Activated T-helper 2 cell treated with anti-CD3 and anti-CD28 coated beads, Interferon-gamma antibody, Interleukin-2, Interleukin-4, amounts not matched to agents 10 μg/mL and 5 μg/mL and 100 μg/mL, durations not matched to agents 14 hours and 24 hours and 36 hours (primary cell): ENCODE measurements around the gene CGB7. TPM values are rescaled to one million over a fixed set of nuclear protein-coding genes. Genes with fewer than 3 reads are reported as not detected.
"Not testable (repeated sequence)": the region's sequence is repeated elsewhere in the genome, so short reads cannot be mapped to it uniquely, and the experiment has no call there.

Experiments
- DNase-seq: peaks from one replicate; pipeline ENCODE4 v3.0.0; 2021; ENCODE audit warnings: low spot score
- H3K27ac Mint-ChIP-seq: one replicate; pipeline ENCODE4 v1.8.0; 2021; ENCODE audit warnings: mixed read lengths
- H3K27me3 Mint-ChIP-seq: one replicate; pipeline ENCODE4 v1.8.0; 2021; ENCODE audit warnings: low read depth, mixed read lengths
- H3K36me3 Mint-ChIP-seq: one replicate; pipeline ENCODE4 v1.8.0; 2021; ENCODE audit warnings: low read depth, mixed read lengths
- H3K4me1 Mint-ChIP-seq: one replicate; pipeline ENCODE4 v1.8.0; 2021; ENCODE audit warnings: low read depth, mixed read lengths
- H3K4me3 Mint-ChIP-seq: one replicate; pipeline ENCODE4 v1.8.0; 2021; ENCODE audit warnings: low read depth, mild to moderate bottlenecking, moderate library complexity, mixed read lengths
- H3K9me3 Mint-ChIP-seq: one replicate; pipeline ENCODE4 v1.8.0; 2021; ENCODE audit warnings: mixed read lengths
- intact Hi-C: fragments of 100-400 bp; cut with micrococcal nuclease; formaldehyde crosslinking; loops from one replicate; pipeline ENCODE4 v1.15.1; 2023
- total RNA-seq: library from RNA; stranded (reverse); gene quantifications from 2 replicates; pipeline ENCODE4 v1.2.3, GENCODE V29; 2022

The CGB7 gene
- total RNA-seq, 1 donor from 2014 or later, result not detected

- H3K9me3 Mint-ChIP-seq, DNase-seq, H3K4me3 Mint-ChIP-seq, H3K36me3 Mint-ChIP-seq, H3K4me1 Mint-ChIP-seq, intact Hi-C loops, H3K27me3 Mint-ChIP-seq, H3K27ac Mint-ChIP-seq: not testable (repeated sequence)
Observed at GRCh38 chr19:49043548-49043947, 14.0 kb downstream of the CGB7 start, which contains the start of gene CGB5. TSS of gene CGB5 (plus strand) at chr19:49043848. CDS start at chr19:49044210, 362 bp downstream.

GRCh38 chr19:49042666-49043065 is 14.9 kb downstream of the CGB7 start:
- H3K9me3 Mint-ChIP-seq, H3K36me3 Mint-ChIP-seq: not testable (repeated sequence)

GRCh38 chr19:49042177-49042576 is 15.4 kb downstream of the CGB7 start:
- Mint-ChIP-seq H3K27me3 (no peaks in the 10 kb centered on the region), H3K36me3 (no peaks in the 10 kb centered on the region), H3K4me1 (no peaks in the 10 kb centered on the region), H3K4me3 (no peak overlapping the region), H3K9me3 (no peaks in the 10 kb centered on the region), H3K27ac (no peak overlapping the region)
- no peak for DNase-seq
- intact Hi-C loops, result no loop called here

More at GRCh38 chr19:49042666-49043065, 14.9 kb downstream of the CGB7 start:
- DNase-seq, H3K27ac Mint-ChIP-seq, H3K4me3 Mint-ChIP-seq, H3K4me1 Mint-ChIP-seq, intact Hi-C loops, H3K27me3 Mint-ChIP-seq: not testable (repeated sequence)

- H3K9me3 Mint-ChIP-seq, H3K27ac Mint-ChIP-seq, H3K27me3 Mint-ChIP-seq, H3K36me3 Mint-ChIP-seq, DNase-seq, H3K4me3 Mint-ChIP-seq, H3K4me1 Mint-ChIP-seq, intact Hi-C loops: not testable (repeated sequence)
Observed at GRCh38 chr19:49039736-49040135, 17.8 kb downstream of the CGB7 start.

- DNase-seq, H3K27ac Mint-ChIP-seq, H3K4me3 Mint-ChIP-seq, H3K36me3 Mint-ChIP-seq, H3K27me3 Mint-ChIP-seq, H3K9me3 Mint-ChIP-seq, H3K4me1 Mint-ChIP-seq, intact Hi-C loops: not testable (repeated sequence)
Observed at GRCh38 chr19:49038557-49039276, 18.8 kb downstream of the CGB7 start.

- H3K27me3 Mint-ChIP-seq, result not testable (repeated sequence)
Observed at GRCh38 chr19:49038111-49038510, 19.4 kb downstream of the CGB7 start.

GRCh38 chr19:49036815-49037214 is 20.7 kb downstream of the CGB7 start, which contains the start of gene CGB1:
TSS of gene CGB1 (minus strand) at chr19:49036895. CDS start at chr19:49036711, 184 bp downstream.
- H3K4me1 Mint-ChIP-seq, H3K36me3 Mint-ChIP-seq, intact Hi-C loops, H3K27ac Mint-ChIP-seq, H3K27me3 Mint-ChIP-seq, H3K9me3 Mint-ChIP-seq, H3K4me3 Mint-ChIP-seq: not testable (repeated sequence)
- peak; percentile 44 for DNase-seq

More at GRCh38 chr19:49038111-49038510, 19.4 kb downstream of the CGB7 start:
- H3K9me3 Mint-ChIP-seq, intact Hi-C loops, H3K36me3 Mint-ChIP-seq, DNase-seq, H3K27ac Mint-ChIP-seq, H3K4me1 Mint-ChIP-seq, H3K4me3 Mint-ChIP-seq: not testable (repeated sequence)

GRCh38 chr19:49031642-49032301 is 25.8 kb downstream of the CGB7 start, which contains the start of gene CGB2:
TSS of gene CGB2 (plus strand) at chr19:49031890. CDS start at chr19:49032096, 206 bp downstream.
- intact Hi-C loops, H3K36me3 Mint-ChIP-seq, H3K4me1 Mint-ChIP-seq, H3K27me3 Mint-ChIP-seq, H3K9me3 Mint-ChIP-seq, H3K27ac Mint-ChIP-seq: not testable (repeated sequence)
- peak; percentile 69 for DNase-seq
- H3K4me3 Mint-ChIP-seq, result peak within 1 kb of the TSS; percentile 66

- H3K4me3 Mint-ChIP-seq, H3K27me3 Mint-ChIP-seq, DNase-seq, H3K4me1 Mint-ChIP-seq, H3K9me3 Mint-ChIP-seq, intact Hi-C loops, H3K36me3 Mint-ChIP-seq, H3K27ac Mint-ChIP-seq: not testable (repeated sequence)
Observed at GRCh38 chr19:49030323-49030722, 27.2 kb downstream of the CGB7 start.

GRCh38 chr19:49029749-49030148 is 27.8 kb downstream of the CGB7 start:
- DNase-seq, intact Hi-C loops, H3K36me3 Mint-ChIP-seq, H3K27ac Mint-ChIP-seq, H3K9me3 Mint-ChIP-seq, H3K27me3 Mint-ChIP-seq, H3K4me1 Mint-ChIP-seq, H3K4me3 Mint-ChIP-seq: not testable (repeated sequence)

- DNase-seq, H3K36me3 Mint-ChIP-seq, H3K27ac Mint-ChIP-seq, H3K9me3 Mint-ChIP-seq, H3K4me1 Mint-ChIP-seq, H3K4me3 Mint-ChIP-seq, intact Hi-C loops, H3K27me3 Mint-ChIP-seq: not testable (repeated sequence)
Observed at GRCh38 chr19:49028686-49029085, 28.9 kb downstream of the CGB7 start.

GRCh38 chr19:49025599-49025998 is 31.9 kb downstream of the CGB7 start:
- H3K9me3 Mint-ChIP-seq, H3K36me3 Mint-ChIP-seq, H3K4me3 Mint-ChIP-seq, DNase-seq, H3K4me1 Mint-ChIP-seq, H3K27ac Mint-ChIP-seq, intact Hi-C loops, H3K27me3 Mint-ChIP-seq: not testable (repeated sequence)

- intact Hi-C loops, H3K27ac Mint-ChIP-seq, H3K27me3 Mint-ChIP-seq, H3K4me3 Mint-ChIP-seq, H3K4me1 Mint-ChIP-seq, H3K36me3 Mint-ChIP-seq, H3K9me3 Mint-ChIP-seq, DNase-seq: not testable (repeated sequence)
Observed at GRCh38 chr19:49025088-49025487, 32.5 kb downstream of the CGB7 start.
